Endothelial cell (in vitro differentiated cells): ENCODE measurements around the gene MYO3B. TPM values are rescaled to one million over a fixed set of nuclear protein-coding genes. Genes with fewer than 3 reads are reported as not detected.

ENCODE experiments used
- DNase-seq: peaks from one replicate; pipeline ENCODE4 v3.0.0; 2021; ENCODE audit warnings: low spot score
- H3K27ac Mint-ChIP-seq: one replicate; pipeline ENCODE4 v1.8.0; 2021; ENCODE audit warnings: mixed read lengths, inconsistent platforms; ENCODE audit not compliant: unreplicated experiment
- H3K27me3 Mint-ChIP-seq: one replicate; pipeline ENCODE4 v1.8.0; 2021; ENCODE audit warnings: mild to moderate bottlenecking, moderate library complexity, mixed read lengths, inconsistent platforms; ENCODE audit not compliant: unreplicated experiment
- H3K36me3 Mint-ChIP-seq: one replicate; pipeline ENCODE4 v1.8.0; 2021; ENCODE audit warnings: mild to moderate bottlenecking, low read depth, mixed read lengths, inconsistent platforms; ENCODE audit not compliant: unreplicated experiment
- H3K4me1 Mint-ChIP-seq: one replicate; pipeline ENCODE4 v1.8.0; 2021; ENCODE audit warnings: mild to moderate bottlenecking, mixed read lengths, inconsistent platforms; ENCODE audit not compliant: unreplicated experiment
- H3K4me3 Mint-ChIP-seq: one replicate; pipeline ENCODE4 v1.8.0; 2021; ENCODE audit warnings: mild to moderate bottlenecking, mixed read lengths, inconsistent platforms; ENCODE audit not compliant: unreplicated experiment
- H3K9me3 Mint-ChIP-seq: one replicate; pipeline ENCODE4 v1.8.0; 2021; ENCODE audit warnings: mixed read lengths, inconsistent platforms; ENCODE audit not compliant: unreplicated experiment
- total RNA-seq: library from RNA; stranded (reverse); fragmentation: NEBNext Ultra II Directional; extraction: Animal tissue kit (Norgen Biotek cat#: 25700); gene quantifications from one replicate; pipeline ENCODE4 v1.2.1, GENCODE V29; 2021; ENCODE audit not compliant: unreplicated experiment
- TF ChIP-seq, protein P1 (sequence below): fragments of 200-600 bp; sonication (generic); IDR thresholded peaks from one replicate; pipeline ENCODE4 v1.5.0; 2021; ENCODE audit warnings: antibody characterized with exemption; ENCODE audit not compliant: unreplicated experiment

The MYO3B gene
- total RNA-seq, 1 donor from 2014 or later, result 1.3 TPM

DNA sequence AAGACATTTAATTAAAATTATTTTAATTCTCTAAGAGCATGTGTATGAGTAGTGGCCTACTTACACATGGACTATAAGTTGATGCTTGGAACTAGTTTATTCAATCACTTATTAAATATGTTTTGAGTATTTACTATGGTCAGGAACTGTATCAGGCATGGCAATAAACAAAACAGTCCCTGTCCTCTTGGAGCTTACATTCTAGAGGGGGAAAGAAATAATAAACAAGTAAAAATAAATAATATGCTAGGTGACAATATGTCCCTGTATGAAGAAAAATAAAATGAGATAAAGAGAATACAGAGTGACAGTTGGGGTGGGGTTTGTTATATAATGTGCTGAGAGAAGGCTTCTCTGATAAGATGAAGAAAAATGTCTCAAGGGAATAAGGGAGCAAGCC lies 74.5 kb downstream of the MYO3B start:
- TF ChIP-seq, protein P1, sequence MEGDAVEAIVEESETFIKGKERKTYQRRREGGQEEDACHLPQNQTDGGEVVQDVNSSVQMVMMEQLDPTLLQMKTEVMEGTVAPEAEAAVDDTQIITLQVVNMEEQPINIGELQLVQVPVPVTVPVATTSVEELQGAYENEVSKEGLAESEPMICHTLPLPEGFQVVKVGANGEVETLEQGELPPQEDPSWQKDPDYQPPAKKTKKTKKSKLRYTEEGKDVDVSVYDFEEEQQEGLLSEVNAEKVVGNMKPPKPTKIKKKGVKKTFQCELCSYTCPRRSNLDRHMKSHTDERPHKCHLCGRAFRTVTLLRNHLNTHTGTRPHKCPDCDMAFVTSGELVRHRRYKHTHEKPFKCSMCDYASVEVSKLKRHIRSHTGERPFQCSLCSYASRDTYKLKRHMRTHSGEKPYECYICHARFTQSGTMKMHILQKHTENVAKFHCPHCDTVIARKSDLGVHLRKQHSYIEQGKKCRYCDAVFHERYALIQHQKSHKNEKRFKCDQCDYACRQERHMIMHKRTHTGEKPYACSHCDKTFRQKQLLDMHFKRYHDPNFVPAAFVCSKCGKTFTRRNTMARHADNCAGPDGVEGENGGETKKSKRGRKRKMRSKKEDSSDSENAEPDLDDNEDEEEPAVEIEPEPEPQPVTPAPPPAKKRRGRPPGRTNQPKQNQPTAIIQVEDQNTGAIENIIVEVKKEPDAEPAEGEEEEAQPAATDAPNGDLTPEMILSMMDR, result no peak
- DNase-seq, result no peak
- Mint-ChIP-seq H3K4me1 (peaks cover 5% of the 10 kb centered on the region), H3K27ac (no peak overlapping the region), H3K27me3 (peaks cover 3% of the 10 kb centered on the region), H3K36me3 (no peaks in the 10 kb centered on the region), H3K4me3 (no peak overlapping the region), H3K9me3 (no peaks in the 10 kb centered on the region)

DNA sequence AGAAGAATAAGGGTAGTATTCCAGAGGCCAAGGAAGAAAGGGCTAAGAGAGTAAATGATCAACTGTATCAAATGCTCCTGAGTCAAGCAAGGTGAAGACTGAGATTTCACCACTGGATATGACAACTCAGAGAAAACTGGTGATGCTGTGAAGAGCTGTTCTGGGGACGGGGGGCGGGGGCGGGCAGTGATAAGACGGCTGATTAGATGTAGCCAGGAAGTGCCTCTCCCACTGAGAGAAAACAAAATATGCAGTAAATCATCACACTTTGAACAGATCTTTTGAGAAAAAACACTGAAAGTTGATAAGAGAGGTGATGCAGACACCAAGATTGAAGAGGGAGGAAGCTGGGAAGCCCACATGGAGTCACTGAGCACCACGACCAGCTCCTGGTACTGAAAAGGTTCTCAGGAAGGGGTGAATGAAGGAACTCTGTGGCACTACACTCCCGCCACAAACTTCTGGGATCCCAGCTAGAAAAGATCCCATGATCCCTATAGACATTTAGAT lies 75.8 kb downstream of the MYO3B start:
- Mint-ChIP-seq H3K36me3 (no peaks in the 10 kb centered on the region), H3K4me3 (no peak overlapping the region), H3K27me3 (peaks cover 3% of the 10 kb centered on the region), H3K27ac (no peak overlapping the region), H3K9me3 (no peaks in the 10 kb centered on the region), H3K4me1 (peaks cover 2% of the 10 kb centered on the region)
- TF ChIP-seq, protein P1, result no peak
- DNase-seq, result no peak

DNA sequence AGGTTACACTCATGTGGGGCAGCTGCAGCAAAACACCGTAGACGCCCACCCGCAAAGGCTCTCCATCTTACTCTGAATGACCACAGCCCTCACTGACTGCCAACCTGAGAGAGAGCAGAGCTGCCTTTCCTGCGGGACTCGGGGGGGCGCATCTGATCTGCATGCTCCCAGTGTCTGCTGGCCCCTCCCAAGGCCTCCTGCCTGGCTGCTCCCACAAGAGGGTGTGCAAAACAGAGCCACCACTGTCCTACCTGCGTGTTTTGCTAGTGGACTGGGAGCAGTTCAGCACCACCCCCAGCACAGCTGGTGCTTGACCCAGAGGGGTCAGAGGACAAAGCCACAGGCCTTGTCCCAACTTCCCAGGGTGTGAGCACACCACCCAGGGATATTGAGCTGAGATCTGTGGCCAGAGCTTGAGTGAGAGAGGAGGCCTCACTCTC lies 76.4 kb downstream of the MYO3B start:
- no peaks in the 10 kb centered on the region for H3K9me3 Mint-ChIP-seq
- TF ChIP-seq, protein P1, result no peak
- H3K4me1 Mint-ChIP-seq, result peaks cover 2% of the 10 kb centered on the region
- H3K27ac Mint-ChIP-seq, result no peak overlapping the region
- no peak overlapping the region for H3K4me3 Mint-ChIP-seq
- peaks cover 3% of the 10 kb centered on the region for H3K27me3 Mint-ChIP-seq
- no peak for DNase-seq
- no peaks in the 10 kb centered on the region for H3K36me3 Mint-ChIP-seq

DNA sequence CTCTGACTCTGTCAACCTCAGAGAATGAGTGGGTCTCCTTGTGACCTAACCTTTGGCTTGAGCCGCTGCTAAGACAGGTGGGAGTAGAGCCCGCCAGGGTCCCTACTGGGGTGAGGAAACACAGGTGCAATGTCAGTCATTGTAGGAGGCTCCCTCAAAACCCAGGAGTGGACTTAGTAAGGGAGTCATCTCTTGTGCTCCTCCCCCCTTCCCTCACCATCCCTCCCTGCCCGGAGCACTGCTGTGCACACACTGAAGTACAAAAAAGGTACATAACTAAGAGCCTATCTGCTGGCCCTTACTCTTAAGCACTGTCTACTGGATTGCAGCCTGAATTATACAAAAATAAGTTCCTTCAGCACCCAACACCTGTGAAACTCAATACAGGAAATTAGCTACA lies 77.2 kb downstream of the MYO3B start:
- peaks cover 3% of the 10 kb centered on the region for H3K27me3 Mint-ChIP-seq
- no peak overlapping the region for H3K27ac Mint-ChIP-seq
- H3K4me1 Mint-ChIP-seq, result peaks cover 2% of the 10 kb centered on the region
- peaks cover under 1% of the 10 kb centered on the region for H3K9me3 Mint-ChIP-seq
- no peaks in the 10 kb centered on the region for H3K36me3 Mint-ChIP-seq
- no peak overlapping the region for H3K4me3 Mint-ChIP-seq
- TF ChIP-seq, protein P1, result no peak
- DNase-seq, result no peak

DNA sequence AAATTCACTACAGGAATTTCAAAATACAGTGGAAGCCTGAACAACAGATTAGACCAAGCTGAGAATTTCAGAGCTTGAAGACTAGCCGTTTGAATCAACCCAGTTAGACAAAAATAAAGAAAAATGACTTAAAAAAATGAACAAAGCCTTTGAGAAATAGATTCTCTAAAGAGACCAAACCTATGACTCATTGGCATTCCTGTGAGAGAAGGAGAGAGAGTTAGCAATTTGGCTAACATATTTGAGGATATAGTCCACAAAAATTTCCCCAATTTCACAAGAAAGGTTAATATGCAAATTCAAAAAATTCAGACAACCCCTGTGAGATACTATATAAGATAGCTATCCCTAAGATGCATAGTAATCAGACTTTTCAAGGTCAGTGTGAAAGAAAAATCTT lies 78.0 kb downstream of the MYO3B start:
- TF ChIP-seq, protein P1, result no peak
- no peak for DNase-seq
- Mint-ChIP-seq H3K4me3 (no peak overlapping the region), H3K9me3 (peaks cover 8% of the 10 kb centered on the region), H3K27ac (no peak overlapping the region), H3K27me3 (peaks cover 3% of the 10 kb centered on the region), H3K36me3 (peaks cover 4% of the 10 kb centered on the region), H3K4me1 (peaks cover 5% of the 10 kb centered on the region)
